ENCODE data around the gene SLC47A2.

DNA sequence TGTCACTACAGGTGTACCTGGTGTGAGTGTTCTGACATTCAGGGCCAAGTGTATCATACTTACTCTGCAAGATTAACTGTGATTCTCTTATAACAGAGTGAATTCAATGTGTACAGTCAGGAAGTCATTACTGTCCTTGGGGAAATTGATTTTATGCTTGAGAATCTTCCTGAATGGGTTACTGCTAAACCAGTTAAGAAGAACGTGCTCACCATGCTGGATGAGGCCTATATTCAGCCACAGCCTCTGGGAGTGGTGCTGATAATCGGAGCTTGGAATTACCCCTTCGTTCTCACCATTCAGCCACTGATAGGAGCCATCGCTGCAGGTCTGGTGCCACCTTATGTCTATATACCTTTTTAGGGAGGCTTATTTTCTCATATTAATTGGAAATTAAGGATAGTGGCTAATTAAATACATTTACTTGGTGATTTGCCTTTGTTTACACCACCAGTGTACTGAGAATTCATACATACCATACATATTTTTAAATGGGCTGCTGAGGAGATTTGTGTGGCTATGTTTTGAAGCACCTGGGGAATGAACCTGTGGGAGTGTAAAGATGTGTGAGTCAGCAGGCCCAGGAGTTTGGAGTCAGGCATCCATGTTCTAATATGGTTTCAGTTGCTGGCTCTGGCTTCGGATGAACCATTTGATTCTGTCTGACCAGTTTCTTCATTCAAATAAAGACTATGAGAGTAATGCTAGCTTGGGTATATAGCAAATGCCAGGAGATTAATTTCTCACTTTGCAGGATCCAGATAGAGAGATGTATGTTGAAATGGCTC is 64.7 kb downstream of the SLC47A2 start:
- TF ChIP-seq, protein P1, sequence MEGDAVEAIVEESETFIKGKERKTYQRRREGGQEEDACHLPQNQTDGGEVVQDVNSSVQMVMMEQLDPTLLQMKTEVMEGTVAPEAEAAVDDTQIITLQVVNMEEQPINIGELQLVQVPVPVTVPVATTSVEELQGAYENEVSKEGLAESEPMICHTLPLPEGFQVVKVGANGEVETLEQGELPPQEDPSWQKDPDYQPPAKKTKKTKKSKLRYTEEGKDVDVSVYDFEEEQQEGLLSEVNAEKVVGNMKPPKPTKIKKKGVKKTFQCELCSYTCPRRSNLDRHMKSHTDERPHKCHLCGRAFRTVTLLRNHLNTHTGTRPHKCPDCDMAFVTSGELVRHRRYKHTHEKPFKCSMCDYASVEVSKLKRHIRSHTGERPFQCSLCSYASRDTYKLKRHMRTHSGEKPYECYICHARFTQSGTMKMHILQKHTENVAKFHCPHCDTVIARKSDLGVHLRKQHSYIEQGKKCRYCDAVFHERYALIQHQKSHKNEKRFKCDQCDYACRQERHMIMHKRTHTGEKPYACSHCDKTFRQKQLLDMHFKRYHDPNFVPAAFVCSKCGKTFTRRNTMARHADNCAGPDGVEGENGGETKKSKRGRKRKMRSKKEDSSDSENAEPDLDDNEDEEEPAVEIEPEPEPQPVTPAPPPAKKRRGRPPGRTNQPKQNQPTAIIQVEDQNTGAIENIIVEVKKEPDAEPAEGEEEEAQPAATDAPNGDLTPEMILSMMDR (conservative IDR thresholded peaks at IDR 0.05; ENCODE audit: low read length), result no peak
- TF ChIP-seq EZH2phosphoT487 (IDR thresholded peaks at IDR 0.05; ENCODE audit: borderline replicate concordance, low read depth, low read length), result no peak

Measured in OCI-LY7 (cell line).